Activated T-cell treated with anti-CD3 and anti-CD28 coated beads for 4 hours (primary cell): ENCODE measurements around the gene NT5M.
"Not testable (repeated sequence)": the region's sequence is repeated elsewhere in the genome, so short reads cannot be mapped to it uniquely, and the experiment has no call there.

Experiments used
- DNase-seq: peaks from one replicate; pipeline ENCODE4 v3.0.0-alpha.2; 2020

Gene NT5M

DNA sequence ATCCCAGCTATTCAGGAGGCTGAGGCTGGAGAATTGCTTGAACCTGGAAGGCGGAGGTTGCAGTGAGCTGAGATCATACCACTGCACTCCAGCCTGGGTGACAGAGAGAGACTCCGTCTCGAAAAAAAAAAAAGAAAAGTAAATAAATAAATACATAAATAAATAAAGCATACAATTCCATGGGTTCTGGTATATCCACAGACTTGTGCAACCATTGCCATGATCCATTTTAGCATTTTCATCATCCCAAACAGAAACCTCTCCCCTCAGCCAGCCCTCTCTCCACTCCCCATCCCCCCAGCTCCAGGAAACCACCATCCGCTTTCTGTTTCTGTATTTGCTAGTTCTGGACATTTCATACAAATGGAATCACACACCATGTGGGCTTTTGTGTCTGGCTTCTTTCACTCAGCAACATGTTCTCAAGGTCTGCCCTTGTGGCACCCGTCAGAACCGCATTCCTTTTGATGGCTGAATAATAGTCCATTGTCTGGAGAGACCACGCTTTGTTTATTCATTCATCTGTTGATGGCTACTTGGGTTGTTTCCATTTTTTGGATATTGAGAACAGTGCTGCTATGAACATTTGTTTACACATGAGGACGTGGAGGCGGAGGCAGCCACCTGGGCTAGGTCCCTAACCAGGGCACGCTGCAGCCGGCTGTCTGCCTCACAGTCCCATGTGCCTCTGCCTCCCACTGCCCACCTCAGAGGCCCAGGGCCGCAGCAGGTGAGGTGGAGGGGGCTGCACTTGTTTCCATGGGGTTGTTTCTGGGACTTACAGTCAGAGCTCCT, 76.2 kb downstream of the NT5M start:
- no peak for DNase-seq

DNA sequence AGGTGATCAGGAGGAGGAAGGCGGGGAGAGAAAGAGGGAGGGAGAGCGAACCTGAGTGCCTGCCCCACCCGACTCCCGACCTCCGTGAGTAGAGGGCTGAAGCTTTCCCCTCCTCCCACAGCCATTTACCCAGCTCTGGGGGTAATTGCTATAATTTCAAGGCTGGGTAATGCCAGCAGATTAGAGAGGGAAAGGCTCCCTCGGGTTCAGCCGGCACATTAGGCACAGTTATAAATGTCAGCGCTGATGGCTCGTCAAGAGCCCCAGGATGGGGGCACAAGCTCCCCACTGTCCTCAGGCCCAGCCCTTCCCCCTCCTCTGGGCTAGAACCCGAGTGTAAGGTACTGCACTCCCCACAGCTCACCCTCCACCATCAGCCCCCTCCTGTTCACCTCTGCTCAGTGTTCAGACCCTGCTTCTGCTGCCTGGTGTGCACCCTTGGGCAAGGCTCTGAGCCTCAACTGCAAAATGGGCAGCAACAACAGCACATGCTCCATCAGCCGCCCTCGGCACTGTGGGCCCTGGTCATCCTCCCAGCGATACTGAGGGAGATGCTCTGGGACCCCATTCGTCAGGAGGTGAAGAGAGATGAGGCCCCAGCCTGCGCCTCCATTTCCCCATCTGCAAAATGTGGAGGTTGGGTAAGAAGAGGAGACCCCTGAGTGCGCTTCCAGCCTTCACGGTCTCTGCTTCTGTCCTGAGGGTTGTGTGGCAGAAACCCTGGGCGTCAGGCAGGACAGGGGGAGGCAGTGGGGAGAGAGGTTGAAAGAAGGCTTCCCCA, 77.2 kb downstream of the NT5M start:
- no peak for DNase-seq

- DNase-seq: no peak
These were observed 78.4 kb downstream of the NT5M start for GRCh38 chr17:17381446-17382064.

- DNase-seq: no peak
These were observed 78.9 kb downstream of the NT5M start for GRCh38 chr17:17382065-17382459.

DNA sequence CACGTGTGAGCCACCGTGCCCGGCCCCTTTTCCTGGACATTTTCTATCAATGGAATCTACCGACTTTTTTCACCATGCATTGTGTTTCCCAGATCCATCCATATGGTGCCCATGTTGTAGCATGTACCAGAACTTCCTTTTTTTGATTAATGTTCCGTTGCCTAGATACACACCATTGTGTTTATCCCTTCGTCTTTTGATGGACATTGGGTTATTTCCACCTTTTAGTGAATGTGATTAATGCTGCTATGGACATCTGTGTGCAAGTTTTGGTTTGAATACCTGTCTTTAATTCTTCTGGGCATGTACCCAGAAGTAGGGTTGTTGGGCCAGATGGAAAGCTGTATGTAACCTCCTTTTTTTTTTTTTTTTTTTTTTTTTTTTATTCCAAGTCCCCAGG, 79.8 kb downstream of the NT5M start:
- no peak for DNase-seq

DNA sequence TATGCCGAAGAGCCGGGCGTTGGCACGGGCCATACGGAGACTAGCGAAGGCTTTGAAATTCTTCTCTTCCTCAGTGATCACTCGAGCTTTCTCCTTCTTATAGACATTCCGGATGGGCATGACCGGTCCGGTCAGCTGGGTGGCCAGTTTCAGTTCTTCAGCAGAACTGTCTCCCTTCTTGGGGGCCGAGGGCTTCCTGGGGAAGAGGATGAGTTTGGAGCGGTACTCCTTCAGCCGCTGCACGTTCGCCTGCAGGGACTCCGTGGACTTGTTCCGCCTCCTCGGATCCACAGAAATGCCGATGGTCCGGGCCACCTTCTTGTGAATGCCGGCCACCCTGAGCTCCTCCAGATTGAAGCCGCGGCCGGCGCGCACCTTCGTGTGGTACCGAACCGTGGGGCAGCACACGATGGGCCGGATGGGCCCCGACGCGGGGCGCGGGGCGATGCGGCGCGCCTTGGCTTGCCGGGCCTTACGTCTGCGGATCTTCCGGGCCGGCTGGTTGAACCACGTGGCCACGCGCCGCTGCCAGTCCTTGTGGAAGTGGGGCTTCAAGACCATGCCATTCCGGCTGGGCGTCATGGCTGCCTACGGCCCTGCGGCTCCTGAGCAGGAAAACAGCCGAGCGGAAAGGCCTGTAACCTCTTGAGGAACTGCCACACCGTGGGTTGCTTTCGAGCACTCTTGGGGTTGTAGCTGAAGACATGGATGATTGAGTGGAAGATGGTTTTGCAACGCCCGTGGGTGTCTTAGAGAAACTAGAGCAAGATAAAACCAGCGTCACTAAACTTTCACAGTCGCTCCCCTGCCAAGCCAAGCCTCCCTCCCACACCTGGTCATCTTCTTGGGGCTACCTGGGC, 80.5 kb downstream of the NT5M start:
- not testable (repeated sequence) for DNase-seq

DNA sequence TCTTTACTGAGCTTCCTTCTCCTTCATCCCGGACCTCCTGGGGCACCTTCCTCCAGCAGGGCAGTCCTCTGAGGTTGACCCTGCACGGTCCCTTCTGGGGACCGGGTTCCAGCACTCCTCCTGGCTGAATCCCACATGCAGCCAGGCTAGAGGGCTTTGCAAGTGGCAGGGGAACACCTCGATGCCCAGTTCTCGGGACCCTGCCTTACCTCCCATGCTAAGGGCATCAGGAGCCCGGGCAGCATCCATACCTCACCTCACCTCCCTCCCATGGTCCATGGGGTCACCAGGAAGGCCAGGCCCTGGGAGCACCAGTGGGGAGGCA, 81.1 kb downstream of the NT5M start:
- no peak for DNase-seq

- no peak for DNase-seq
These were observed 81.8 kb downstream of the NT5M start for GRCh38 chr17:17384961-17385360.

- no peak for DNase-seq
These were observed 82.3 kb downstream of the NT5M start for GRCh38 chr17:17385491-17385890.

DNA sequence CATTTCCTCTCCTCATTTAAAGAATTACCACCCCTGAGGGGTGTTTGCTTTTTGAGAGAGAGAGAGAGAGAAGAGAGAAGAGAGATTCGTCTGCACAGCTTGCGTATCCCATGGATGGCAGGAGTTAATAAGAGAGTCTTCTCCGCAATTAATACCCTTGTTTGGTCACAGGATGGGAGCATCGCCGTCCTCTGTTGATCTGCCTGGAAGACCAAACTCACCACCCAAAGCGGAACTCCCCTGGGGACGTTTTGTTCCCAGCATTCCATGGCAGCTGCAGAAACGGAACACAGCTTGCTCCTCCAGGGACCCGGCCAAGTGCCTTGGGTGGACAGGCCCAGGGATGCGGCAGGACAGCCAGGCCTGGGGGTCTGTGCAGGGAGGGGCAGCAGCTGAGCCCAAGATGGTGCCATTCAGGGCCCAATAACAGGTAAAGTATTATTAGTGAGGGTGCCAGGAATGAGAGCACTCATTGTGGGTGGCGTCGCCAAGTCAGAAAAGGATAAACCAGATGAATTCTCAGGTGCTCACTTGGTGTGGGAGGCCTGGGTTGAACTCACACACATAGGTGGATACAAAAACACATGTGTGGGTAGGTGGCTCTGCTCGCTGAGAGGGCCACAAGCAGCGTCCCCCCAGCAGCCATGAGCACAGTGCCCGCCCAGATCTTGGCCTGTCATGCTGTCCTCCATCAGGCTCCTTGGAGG, 83.1 kb downstream of the NT5M start:
- DNase-seq: no peak

GRCh38 chr17:17387017-17387497, 83.9 kb downstream of the NT5M start:
- no peak for DNase-seq

DNA sequence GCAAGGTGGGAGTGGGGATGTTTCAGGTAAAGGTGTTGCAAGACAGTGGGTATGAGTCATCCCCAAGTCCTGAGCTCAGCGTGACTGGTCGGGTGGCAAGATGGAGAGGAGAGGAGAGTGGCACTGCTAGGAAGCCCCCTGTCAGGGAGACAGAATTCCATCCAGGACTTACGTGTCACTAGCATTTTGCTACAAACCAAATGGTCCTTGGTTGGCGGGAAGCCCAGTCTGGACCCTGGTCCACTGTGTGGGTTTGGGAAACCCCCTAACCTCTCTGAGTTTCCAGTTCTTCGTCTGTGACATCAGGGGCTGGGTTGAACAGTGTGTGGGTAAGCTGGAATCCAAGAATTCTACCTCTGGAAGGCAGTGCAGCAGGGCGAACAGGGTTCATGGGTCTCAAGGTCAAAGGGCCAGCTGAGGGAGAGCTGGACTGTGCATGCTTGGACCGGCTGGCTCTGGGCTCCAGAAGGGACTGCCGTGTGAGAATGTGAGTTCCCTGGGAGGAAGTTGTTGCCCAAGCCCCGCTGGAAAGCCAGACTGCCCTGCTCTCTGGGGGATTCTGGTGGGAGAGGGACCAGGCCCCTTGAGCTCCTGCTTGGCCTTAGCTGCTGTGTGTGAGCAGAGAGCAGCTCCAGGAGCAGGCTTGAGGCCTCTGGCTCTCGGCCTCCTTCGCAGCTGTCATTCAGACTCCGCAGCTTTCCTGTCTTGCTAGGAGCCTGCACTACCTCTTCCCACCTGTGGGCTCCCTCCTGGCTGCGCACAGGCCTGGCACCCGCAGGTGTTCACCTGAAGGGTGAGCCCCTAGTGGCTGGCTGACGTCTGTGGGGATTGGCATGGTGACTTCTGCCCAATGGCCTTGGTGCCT, 84.6 kb downstream of the NT5M start:
- no peak for DNase-seq

DNA sequence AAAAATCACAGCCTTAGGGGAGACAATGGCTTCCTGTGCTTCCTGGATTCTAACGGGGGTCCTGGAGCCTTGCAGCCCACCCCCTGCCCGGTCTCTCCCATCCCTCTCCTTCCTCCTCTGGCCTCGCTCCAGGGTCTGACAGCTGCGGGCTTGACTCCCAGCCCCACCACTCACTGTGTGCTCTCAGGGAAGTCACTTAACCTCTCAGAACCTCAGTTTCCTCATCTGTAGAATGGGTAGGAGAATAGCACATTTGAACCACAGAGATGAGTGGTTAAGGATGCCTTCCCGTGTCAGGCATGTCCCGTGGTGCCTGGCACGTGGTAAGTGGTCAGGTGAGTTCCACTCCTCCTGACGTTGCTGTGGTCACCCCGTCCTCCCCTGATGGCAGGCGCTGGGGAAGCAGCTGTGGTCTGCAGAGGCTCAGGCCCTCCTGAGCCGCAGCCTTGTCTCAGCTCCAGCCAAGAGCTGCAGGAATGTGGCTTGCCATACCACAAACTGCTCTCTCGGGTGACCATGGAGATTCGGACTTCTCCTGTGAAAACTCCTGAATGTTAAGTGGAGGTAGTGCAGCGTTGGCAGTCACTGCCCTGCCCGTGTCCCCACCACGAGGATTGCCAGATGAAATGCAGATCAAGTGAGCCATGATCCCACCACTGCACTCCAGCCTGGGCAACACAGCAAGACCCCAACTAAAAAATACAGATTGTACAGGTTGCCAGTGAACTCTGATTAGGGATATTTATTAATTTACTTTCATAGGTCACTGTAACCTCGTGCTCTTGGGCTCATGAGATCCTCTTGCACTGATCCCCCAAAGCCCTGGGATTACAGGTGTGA, 85.7 kb downstream of the NT5M start:
- DNase-seq: no peak

DNA sequence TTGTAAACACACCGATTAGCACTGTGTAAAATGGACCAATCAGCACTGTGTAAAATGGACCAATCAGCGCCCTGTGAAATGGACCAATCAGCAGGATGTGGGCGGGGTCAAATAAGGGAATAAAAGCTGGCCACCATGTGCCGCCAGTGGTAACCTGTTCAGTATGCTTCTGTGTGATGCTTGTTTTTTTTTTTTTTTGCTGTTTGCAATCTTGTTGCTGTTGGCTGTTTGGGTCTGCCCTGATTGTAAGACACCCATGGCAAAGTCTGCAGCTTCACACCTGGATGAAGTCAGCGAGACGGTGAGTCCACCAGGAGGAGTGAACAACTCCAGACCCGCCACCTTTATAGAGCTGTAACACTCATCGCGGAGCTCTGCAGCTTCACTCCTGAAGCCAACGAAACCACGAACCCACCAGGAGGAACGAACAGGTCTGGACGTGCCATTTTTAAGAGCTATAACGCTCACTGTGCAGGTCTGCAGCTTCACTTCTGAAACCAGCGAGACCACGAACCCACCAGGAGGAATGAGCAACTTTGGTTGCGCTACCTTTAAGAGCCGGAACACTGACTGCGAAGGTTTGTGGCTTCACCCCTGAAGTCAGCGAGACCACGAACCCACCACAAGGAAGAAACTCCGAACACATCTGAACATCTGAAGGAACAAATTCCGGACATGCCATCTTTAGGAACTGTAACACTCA, 88.6 kb downstream of the NT5M start:
- DNase-seq: peak; percentile 55

GRCh38 chr17:17393976-17394375, 90.8 kb downstream of the NT5M start:
- DNase-seq: no peak

DNA sequence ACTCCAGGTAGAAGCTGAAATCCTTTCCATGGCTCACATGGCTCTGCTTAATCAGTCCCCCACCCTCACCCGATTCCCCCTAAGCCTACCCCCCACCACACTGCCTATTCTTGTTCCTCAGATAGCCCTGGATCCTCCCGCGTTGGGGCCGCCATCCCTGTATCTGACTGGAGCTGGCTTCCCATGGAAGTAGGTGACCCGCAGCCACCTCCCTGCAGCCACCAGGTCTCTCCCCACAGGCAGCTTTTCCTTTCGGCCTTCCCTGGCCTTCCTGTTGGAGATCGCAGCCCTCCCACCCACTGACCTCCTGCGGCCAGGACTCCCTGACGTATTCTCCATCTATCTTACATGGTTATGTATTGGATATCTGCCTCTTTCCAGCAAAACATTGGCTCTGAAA, 91.3 kb downstream of the NT5M start:
- DNase-seq: no peak

DNA sequence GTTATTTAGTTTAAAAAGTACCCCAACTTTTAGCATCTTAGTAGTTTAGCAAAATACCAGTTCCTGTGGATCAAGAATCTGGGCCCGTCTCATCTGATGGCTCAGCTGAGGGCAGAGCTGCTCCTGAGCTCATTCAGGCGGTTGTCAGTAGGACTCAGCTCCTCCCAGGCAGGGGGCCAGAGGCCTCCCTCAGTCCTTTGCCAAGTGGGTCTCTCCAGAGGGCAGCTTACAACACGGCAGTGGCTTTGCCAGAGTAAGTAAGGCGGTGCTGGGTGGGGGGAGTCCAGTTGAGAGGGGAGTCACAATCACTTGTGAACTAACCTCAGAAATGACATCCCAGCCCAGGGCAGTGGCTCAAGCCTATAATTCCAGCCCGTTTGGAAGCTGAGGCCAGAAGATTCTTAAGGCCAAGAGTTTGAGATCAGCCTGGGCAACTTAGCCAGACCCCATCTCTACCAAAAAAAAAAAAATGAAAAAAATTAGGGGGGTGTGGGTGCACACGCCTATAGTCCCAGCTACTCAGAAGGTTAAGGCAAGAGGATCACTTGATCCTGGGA, 92.2 kb downstream of the NT5M start:
- no peak for DNase-seq

DNA sequence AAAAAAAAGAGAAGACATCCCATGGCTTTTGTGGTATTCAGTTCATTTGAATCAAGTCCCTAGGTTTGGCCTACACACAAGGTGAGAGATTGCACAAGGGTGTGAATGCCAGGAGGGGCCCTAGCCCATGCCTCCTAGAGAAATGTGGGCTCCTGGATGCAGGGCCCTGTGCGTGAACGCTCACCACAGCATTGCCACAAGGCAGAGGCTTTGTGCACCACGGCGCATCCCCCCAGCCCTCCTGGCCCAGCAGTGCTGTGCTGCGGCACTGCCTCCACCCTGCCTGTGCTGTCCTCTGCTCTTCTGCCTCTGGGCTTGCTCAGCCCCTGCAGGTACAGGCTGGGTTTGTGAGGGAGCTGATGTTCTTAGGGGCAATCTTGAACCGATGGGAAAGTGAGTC, 92.7 kb downstream of the NT5M start:
- DNase-seq: no peak
